HCT116 (cell line): ENCODE results near the gene ESRRA. TPM values are rescaled to one million over a fixed set of nuclear protein-coding genes. Genes with fewer than 3 reads are reported as not detected.

Source experiments
- ATAC-seq: fragments of 200-7000 bp; cut with Tn5 transposase; 2 replicates; pipeline ENCODE4 v1.9.1; 2020; ENCODE audit warnings: mild to moderate bottlenecking, moderate library complexity
- BruUV-seq: library from RNA; stranded (reverse); fragments of 400-500 nt; replicated peaks from 2 replicates; lab custom pipeline; 2021; lab: Mats Ljungman, UMichigan
- CTCF ChIA-PET: fragments of 300-600 bp; sonication (Branson Sonifier 250); formaldehyde crosslinking; loops from one replicate; lab custom pipeline; 2021; ENCODE audit warnings: antibody characterized with exemption; lab: Charles Lee
- POLR2A ChIA-PET: fragments of 300-600, 350-600 bp; sonication (Branson Sonifier 250); formaldehyde crosslinking; loops from one replicate; lab custom pipeline; 2021; ENCODE audit warnings: antibody characterized with exemption; lab: Charles Lee
- RAD21 ChIA-PET, 2 experiments: fragments of 300-600 bp; sonication (Branson Sonifier 250); formaldehyde crosslinking; loops; one replicate each; lab custom pipeline; 2023; ENCODE audit warnings: low total read pairs in 2 of 2; ENCODE audit not compliant: uncharacterized antibody in 2 of 2, unreplicated experiment in 2 of 2, low non-redundant PET in 1 of 2; lab: Charles Lee
- DNase-seq: peaks from one replicate; pipeline ENCODE4 v3.0.0-alpha.2; 2010; ENCODE audit warnings: low read depth, low spot score
- H2AFZ ChIP-seq: fragments of 200-600 bp; shearing (Covaris generic), sonication (generic); 2 replicates; pipeline ENCODE4 v1.6.1; 2017; ENCODE audit warnings: low read depth, mixed run types, mixed read lengths, antibody characterized with exemption, low read length; ENCODE audit not compliant: poor library complexity, severe bottlenecking
- H3K27ac ChIP-seq: 2 replicates; pipeline ENCODE4 v1.5.1; 2012; ENCODE audit warnings: low read depth, low read length
- H3K27me3 ChIP-seq: fragments of 200-600 bp; sonication (generic); 2 replicates; pipeline ENCODE4 v1.6.1; 2016; ENCODE audit warnings: mixed run types, low read length, mixed read lengths; ENCODE audit not compliant: insufficient read depth
- H3K36me3 ChIP-seq, 2 experiments: fragments of 200-500 bp in 1 of 2; fragments of 200-600 bp in 1 of 2; sonication (Bioruptor generic) in 1 of 2; sonication (generic) in 1 of 2; 2 replicates each; pipeline versions ENCODE4 v1.5.1 to v1.6.1; 2014 to 2016; ENCODE audit warnings: low read length in 2 of 2, inconsistent platforms in 1 of 2, mixed read lengths in 1 of 2, mixed run types in 1 of 2; ENCODE audit not compliant: insufficient read depth in 2 of 2, control insufficient read depth in 1 of 2
- H3K4me1 ChIP-seq, 2 experiments: fragments of 200-600 bp in 1 of 2; sonication (generic) in 1 of 2; 2 replicates each; pipeline versions ENCODE4 v1.5.1 to v1.6.1; 2012 to 2017; ENCODE audit warnings: low read length in 2 of 2, inconsistent platforms in 1 of 2, mild to moderate bottlenecking in 1 of 2, mixed read lengths in 1 of 2, mixed run types in 1 of 2, moderate library complexity in 1 of 2; ENCODE audit not compliant: insufficient read depth in 2 of 2, control insufficient read depth in 1 of 2
- H3K4me2 ChIP-seq: fragments of 200-600 bp; sonication (generic); 2 replicates; pipeline ENCODE4 v1.6.1; 2017; ENCODE audit warnings: mixed run types, low read length, mixed read lengths
- H3K4me3 ChIP-seq, 2 experiments: fragments of 200-600 bp in 1 of 2; sonication (generic) in 1 of 2; replicated peaks in 1 of 2; 2 replicates each; pipeline ENCODE4 v1.5.1; 2011 to 2016; ENCODE audit warnings: low read length in 2 of 2, control low read depth in 1 of 2, low read depth in 1 of 2, mild to moderate bottlenecking in 1 of 2, mixed read lengths in 1 of 2, mixed run types in 1 of 2
- H3K79me2 ChIP-seq: fragments of 200-600 bp; sonication (generic); 2 replicates; pipeline ENCODE4 v1.6.1; 2017; ENCODE audit warnings: mild to moderate bottlenecking, mixed run types, low read length, moderate library complexity, mixed read lengths; ENCODE audit not compliant: insufficient read depth
- H3K9ac ChIP-seq: fragments of 200-600 bp; sonication (generic); 2 replicates; pipeline ENCODE4 v1.6.1; 2016; ENCODE audit warnings: low read length, mixed read lengths
- H3K9me2 ChIP-seq: fragments of 200-600 bp; sonication (generic), shearing (Covaris generic); 2 replicates; pipeline ENCODE4 v1.6.1; 2017; ENCODE audit warnings: mixed run types, mild to moderate bottlenecking, moderate library complexity; ENCODE audit not compliant: insufficient read depth
- H3K9me3 ChIP-seq, 2 experiments: fragments of 200-500 bp in 1 of 2; fragments of 200-600 bp in 1 of 2; sonication (Bioruptor generic) in 1 of 2; sonication (generic) in 1 of 2; 2 replicates each; pipeline ENCODE4 v1.6.1; 2014 to 2017; ENCODE audit warnings: low read length in 2 of 2, mixed read lengths in 2 of 2, inconsistent platforms in 1 of 2, low read depth in 1 of 2, mild to moderate bottlenecking in 1 of 2, mixed run types in 1 of 2, moderate library complexity in 1 of 2; ENCODE audit not compliant: control insufficient read depth in 1 of 2, insufficient read depth in 1 of 2
- H4K20me1 ChIP-seq: fragments of 200-600 bp; sonication (generic), shearing (Covaris generic); 2 replicates; pipeline ENCODE4 v1.6.1; 2017; ENCODE audit warnings: mixed run types, mild to moderate bottlenecking, moderate library complexity; ENCODE audit not compliant: insufficient read depth
- CBX3 ChIP-seq: IDR thresholded peaks from 2 replicates; pipeline ENCODE4 v1.6.1; 2012; ENCODE audit warnings: low read depth
- CEBPB ChIP-seq: IDR thresholded peaks from 2 replicates; pipeline ENCODE4 v1.6.1; 2012; ENCODE audit warnings: low read depth
- ELF1 ChIP-seq: IDR thresholded peaks from 2 replicates; pipeline ENCODE4 v1.6.1; 2012; ENCODE audit warnings: low read depth, borderline replicate concordance
- EZH2 ChIP-seq: fragments of 200-600 bp; sonication (generic); IDR thresholded peaks from 2 replicates; pipeline ENCODE4 v1.6.1; 2017; ENCODE audit warnings: antibody characterized with exemption, mixed run types
- FOSL1 ChIP-seq: IDR thresholded peaks from 2 replicates; pipeline ENCODE4 v1.6.1; 2012; ENCODE audit warnings: low read depth
- JUND ChIP-seq: IDR thresholded peaks from 2 replicates; pipeline ENCODE4 v1.6.1; 2012
- POLR2A ChIP-seq: IDR thresholded peaks from 2 replicates; pipeline ENCODE4 v1.7.0; 2011; ENCODE audit warnings: borderline replicate concordance; ENCODE audit not compliant: insufficient read depth, insufficient read length; ENCODE audit errors: extremely low read depth
- RAD21 ChIP-seq: IDR thresholded peaks from 2 replicates; pipeline ENCODE4 v1.6.1; 2012; ENCODE audit warnings: low read depth, mild to moderate bottlenecking
- SIN3A ChIP-seq: IDR thresholded peaks from 2 replicates; pipeline ENCODE4 v1.6.1; 2012; ENCODE audit warnings: low read depth
- SP1 ChIP-seq: IDR thresholded peaks from 2 replicates; pipeline ENCODE4 v1.6.1; 2012; ENCODE audit warnings: low read depth
- SRF ChIP-seq: IDR thresholded peaks from 2 replicates; pipeline ENCODE4 v1.6.1; 2012; ENCODE audit warnings: low read depth
- TCF7L2 ChIP-seq: IDR thresholded peaks from 2 replicates; pipeline ENCODE4 v1.7.0; 2011; ENCODE audit warnings: borderline replicate concordance, inconsistent platforms; ENCODE audit not compliant: insufficient read depth, insufficient read length; ENCODE audit errors: extremely low read depth
- YY1 ChIP-seq: IDR thresholded peaks from 2 replicates; pipeline ENCODE4 v1.6.1; 2011; ENCODE audit warnings: low read length, low read depth, moderate library complexity, mild to moderate bottlenecking; ENCODE audit not compliant: insufficient replicate concordance; ENCODE audit errors: extremely low read depth
- ZFX ChIP-seq: fragments of 450-650 bp; IDR thresholded peaks from 2 replicates; pipeline ENCODE4 v1.6.1; 2017
- ZNF274 ChIP-seq: fragments of 200-500 bp; sonication (Bioruptor generic); IDR thresholded peaks from 2 replicates; pipeline ENCODE4 v1.6.1; 2014; ENCODE audit warnings: mild to moderate bottlenecking, low read depth, low read length, inconsistent platforms
- intact Hi-C: fragments of 100-400 bp; cut with micrococcal nuclease; formaldehyde crosslinking; loops from 2 replicates; pipeline ENCODE4 v1.10.0; 2022
- total RNA-seq: library from RNA; stranded (reverse); gene quantifications from one replicate; pipeline ENCODE4 v1.2.1, GENCODE V29; 2021; ENCODE audit not compliant: unreplicated experiment
- TF ChIP-seq, protein P1 (sequence below): IDR thresholded peaks from 2 replicates; pipeline ENCODE4 v1.6.1; 2012; ENCODE audit warnings: low read depth
- TF ChIP-seq, protein P2 (sequence below): IDR thresholded peaks from 2 replicates; pipeline ENCODE4 v1.6.1; 2012
- TF ChIP-seq, protein P3 (sequence below), 3 experiments: fragments of 200-600 bp in 1 of 3; sonication (generic) in 1 of 3; IDR thresholded peaks in 2 of 3; conservative IDR thresholded peaks in 1 of 3; 2 replicates each; pipeline ENCODE4 v1.5.1; 2012 to 2017; ENCODE audit warnings: low read depth in 2 of 3, low read length in 2 of 3, antibody characterized with exemption in 1 of 3, borderline replicate concordance in 1 of 3, control low read depth in 1 of 3, mild to moderate bottlenecking in 1 of 3, mixed read lengths in 1 of 3, mixed run types in 1 of 3, moderate library complexity in 1 of 3; ENCODE audit not compliant: insufficient read depth in 1 of 3
- TF ChIP-seq, protein P4 (sequence below): IDR thresholded peaks from 2 replicates; pipeline ENCODE4 v1.6.1; 2011; ENCODE audit warnings: mild to moderate bottlenecking, low read length, moderate library complexity; ENCODE audit not compliant: insufficient replicate concordance; ENCODE audit errors: extremely low read depth
- TF ChIP-seq, protein P5 (sequence below): IDR thresholded peaks from 2 replicates; pipeline ENCODE4 v1.6.1; 2012

The ESRRA gene
- total RNA-seq, 1 experiment from 2014 or later: 62.7 TPM

DNA sequence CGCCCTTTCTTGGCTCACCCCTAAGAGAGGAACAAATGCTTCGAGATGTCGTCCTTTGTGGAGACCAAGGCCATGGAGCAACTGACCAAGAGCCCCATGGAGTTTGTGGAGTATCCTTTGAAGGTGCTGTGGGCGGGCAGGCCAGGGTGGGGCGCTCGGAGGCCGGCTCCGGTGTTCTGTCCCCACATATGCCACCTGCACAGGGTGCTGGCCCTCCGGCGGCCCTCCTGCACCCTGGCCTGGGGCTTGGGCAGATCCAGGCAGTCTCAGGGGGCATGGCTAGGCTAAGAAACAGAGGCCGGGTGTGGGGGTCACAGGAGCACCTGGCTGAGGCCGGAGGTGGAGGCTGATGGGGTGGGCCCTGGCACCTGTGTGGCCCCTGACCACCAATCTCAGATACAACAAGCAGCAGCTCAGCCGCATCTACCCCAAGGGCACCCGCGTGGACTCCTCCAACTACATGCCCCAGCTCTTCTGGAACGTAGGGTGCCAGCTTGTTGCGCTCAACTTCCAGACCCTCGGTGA, 43.7 kb upstream of the ESRRA start:
- peaks cover 2 to 3% of the 10 kb centered on the region in 2 experiments; a peak in 3 of 4 replicates for H3K4me1 ChIP-seq
- no peak overlapping the region for H3K4me3 ChIP-seq
- no TSS peak for BruUV-seq
- RAD21 ChIA-PET: no interaction called here
- no peaks in the 10 kb centered on the region for H3K9me2 ChIP-seq
- H4K20me1 ChIP-seq: no peaks in the 10 kb centered on the region
- TF ChIP-seq TCF7L2 (no peak), ELF1 (no peak), CEBPB (no peak), CBX3 (no peak), ZNF274 (no peak), POLR2A (no peak), SP1 (no peak), ZFX (no peak), SIN3A (no peak), YY1 (no peak), EZH2 (no peak), FOSL1 (no peak), JUND (no peak), RAD21 (no peak), SRF (no peak)
- TF ChIP-seq, protein P1, sequence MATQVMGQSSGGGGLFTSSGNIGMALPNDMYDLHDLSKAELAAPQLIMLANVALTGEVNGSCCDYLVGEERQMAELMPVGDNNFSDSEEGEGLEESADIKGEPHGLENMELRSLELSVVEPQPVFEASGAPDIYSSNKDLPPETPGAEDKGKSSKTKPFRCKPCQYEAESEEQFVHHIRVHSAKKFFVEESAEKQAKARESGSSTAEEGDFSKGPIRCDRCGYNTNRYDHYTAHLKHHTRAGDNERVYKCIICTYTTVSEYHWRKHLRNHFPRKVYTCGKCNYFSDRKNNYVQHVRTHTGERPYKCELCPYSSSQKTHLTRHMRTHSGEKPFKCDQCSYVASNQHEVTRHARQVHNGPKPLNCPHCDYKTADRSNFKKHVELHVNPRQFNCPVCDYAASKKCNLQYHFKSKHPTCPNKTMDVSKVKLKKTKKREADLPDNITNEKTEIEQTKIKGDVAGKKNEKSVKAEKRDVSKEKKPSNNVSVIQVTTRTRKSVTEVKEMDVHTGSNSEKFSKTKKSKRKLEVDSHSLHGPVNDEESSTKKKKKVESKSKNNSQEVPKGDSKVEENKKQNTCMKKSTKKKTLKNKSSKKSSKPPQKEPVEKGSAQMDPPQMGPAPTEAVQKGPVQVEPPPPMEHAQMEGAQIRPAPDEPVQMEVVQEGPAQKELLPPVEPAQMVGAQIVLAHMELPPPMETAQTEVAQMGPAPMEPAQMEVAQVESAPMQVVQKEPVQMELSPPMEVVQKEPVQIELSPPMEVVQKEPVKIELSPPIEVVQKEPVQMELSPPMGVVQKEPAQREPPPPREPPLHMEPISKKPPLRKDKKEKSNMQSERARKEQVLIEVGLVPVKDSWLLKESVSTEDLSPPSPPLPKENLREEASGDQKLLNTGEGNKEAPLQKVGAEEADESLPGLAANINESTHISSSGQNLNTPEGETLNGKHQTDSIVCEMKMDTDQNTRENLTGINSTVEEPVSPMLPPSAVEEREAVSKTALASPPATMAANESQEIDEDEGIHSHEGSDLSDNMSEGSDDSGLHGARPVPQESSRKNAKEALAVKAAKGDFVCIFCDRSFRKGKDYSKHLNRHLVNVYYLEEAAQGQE: no peak
- TF ChIP-seq, protein P2, sequence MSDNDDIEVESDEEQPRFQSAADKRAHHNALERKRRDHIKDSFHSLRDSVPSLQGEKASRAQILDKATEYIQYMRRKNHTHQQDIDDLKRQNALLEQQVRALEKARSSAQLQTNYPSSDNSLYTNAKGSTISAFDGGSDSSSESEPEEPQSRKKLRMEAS: no peak
- TF ChIP-seq, protein P3, sequence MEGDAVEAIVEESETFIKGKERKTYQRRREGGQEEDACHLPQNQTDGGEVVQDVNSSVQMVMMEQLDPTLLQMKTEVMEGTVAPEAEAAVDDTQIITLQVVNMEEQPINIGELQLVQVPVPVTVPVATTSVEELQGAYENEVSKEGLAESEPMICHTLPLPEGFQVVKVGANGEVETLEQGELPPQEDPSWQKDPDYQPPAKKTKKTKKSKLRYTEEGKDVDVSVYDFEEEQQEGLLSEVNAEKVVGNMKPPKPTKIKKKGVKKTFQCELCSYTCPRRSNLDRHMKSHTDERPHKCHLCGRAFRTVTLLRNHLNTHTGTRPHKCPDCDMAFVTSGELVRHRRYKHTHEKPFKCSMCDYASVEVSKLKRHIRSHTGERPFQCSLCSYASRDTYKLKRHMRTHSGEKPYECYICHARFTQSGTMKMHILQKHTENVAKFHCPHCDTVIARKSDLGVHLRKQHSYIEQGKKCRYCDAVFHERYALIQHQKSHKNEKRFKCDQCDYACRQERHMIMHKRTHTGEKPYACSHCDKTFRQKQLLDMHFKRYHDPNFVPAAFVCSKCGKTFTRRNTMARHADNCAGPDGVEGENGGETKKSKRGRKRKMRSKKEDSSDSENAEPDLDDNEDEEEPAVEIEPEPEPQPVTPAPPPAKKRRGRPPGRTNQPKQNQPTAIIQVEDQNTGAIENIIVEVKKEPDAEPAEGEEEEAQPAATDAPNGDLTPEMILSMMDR (IDR thresholded peaks at IDR 0.05 in 2 of 3, conservative IDR thresholded peaks at IDR 0.05 in 1 of 3; ENCODE audit: borderline replicate concordance in 1 of 3, insufficient read depth in 1 of 3, low read depth in 2 of 3, low read length in 2 of 3): no peak
- TF ChIP-seq, protein P4, sequence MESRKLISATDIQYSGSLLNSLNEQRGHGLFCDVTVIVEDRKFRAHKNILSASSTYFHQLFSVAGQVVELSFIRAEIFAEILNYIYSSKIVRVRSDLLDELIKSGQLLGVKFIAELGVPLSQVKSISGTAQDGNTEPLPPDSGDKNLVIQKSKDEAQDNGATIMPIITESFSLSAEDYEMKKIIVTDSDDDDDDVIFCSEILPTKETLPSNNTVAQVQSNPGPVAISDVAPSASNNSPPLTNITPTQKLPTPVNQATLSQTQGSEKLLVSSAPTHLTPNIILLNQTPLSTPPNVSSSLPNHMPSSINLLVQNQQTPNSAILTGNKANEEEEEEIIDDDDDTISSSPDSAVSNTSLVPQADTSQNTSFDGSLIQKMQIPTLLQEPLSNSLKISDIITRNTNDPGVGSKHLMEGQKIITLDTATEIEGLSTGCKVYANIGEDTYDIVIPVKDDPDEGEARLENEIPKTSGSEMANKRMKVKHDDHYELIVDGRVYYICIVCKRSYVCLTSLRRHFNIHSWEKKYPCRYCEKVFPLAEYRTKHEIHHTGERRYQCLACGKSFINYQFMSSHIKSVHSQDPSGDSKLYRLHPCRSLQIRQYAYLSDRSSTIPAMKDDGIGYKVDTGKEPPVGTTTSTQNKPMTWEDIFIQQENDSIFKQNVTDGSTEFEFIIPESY: no peak
- TF ChIP-seq, protein P5, sequence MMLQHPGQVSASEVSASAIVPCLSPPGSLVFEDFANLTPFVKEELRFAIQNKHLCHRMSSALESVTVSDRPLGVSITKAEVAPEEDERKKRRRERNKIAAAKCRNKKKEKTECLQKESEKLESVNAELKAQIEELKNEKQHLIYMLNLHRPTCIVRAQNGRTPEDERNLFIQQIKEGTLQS: no peak
- TF ChIP-seq, all 23 proteins: peak for 0
- DNase-seq (no peak), ATAC-seq (no peak)
- Histone ChIP-seq H3K79me2 (peaks cover 6% of the 10 kb centered on the region; the same call in 1 of the 2 replicates), H3K27me3 (no peaks in the 10 kb centered on the region), H3K27ac (no peak overlapping the region), H2AFZ (no peak overlapping the region), H3K36me3 (peaks cover 24 to 55% of the 10 kb centered on the region in 2 experiments; a peak in 3 of 4 replicates), H3K4me2 (no peak overlapping the region), H3K9ac (no peak overlapping the region), H3K9me3 (no peaks in the 10 kb centered on the region)
- ChIA-PET CTCF (no interaction called here), POLR2A (interaction anchor here (0.9 kb wide), 2 partner anchors 9 to 93 kb away, joined by 3 read pairs; no protein-coding TSS in a partner anchor)
- intact Hi-C loops: no loop called here
